Measurements from ENCODE around the gene PTRH1.

The PTRH1 gene

DNA sequence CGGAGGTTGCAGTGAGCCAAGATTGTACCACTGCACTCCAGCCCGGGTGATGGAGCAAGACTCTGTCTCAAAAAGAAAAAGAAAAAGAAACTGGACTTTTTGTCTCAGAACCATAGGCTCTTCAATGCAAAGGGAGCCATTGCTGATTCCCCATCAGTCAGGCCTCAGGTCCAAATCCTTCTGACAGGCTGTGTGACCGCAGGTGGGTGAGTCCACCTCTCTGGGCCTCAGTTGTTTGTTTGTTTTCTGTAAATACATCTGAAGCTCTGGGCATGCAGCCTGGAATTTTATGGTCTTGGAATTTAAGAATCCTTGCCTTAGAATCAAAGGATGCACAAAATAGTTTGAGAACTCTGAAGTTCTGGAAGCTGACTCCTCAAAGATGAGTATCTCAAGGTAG is 40.8 kb upstream of the PTRH1 start:
- H3K4me3 ChIP-seq (ENCODE audit: low read depth, low read length) = no peak overlapping the region
- no peak for TF ChIP-seq CTCF (IDR thresholded peaks at IDR 0.05; ENCODE audit: low read depth, low read length)

GRCh38 chr9:127755061-127756060 is 39.9 kb upstream of the PTRH1 start:
- no peak for TF ChIP-seq CTCF (IDR thresholded peaks at IDR 0.05; ENCODE audit: low read depth, low read length)

DNA sequence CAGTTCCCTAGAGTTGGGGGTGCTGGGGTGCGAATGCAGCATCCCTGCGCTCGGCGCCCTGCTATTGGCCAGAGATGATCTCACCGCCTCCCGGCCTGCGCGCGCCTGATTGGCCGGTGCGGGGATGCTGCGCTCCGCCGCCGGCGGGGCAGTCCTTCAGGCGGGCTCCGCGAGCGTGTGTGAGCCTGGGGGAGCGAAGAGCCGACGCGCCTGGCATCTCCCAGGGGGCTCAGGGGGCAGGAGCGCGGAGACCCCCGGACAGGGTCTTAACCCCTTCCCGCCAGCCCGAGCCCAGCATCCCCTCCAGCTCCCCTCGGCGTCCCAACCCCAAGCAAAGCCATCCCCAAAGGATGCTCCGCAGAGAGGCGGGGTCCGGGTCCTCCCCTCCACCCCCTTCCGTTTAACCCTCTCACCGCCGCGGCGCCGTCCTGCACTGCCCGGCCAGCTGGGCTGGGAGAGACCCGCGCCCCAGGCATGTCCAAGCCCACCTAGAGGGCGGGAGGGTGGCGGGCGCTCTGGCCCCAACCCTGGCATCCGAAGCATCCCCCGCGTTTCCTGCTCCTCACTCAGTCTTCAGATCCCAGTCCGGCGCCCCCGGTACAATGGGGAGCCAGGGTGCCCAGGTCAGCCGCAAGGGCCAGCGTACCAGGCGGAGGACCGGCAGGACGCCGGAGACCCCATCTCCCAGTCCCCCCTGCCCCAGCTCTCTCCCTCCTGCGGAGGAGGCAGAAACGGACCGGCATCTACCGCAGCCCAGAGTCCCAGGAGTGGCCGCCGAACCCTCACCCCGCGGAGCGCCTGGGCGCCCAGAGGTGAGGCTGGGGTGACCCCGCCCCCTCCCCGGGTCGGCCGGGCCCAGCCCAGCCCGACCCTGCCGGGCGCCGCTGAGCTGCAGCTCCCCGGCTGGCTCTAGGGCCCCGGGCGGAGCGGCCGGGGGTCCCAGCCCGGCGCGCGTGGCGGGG is 38.9 kb upstream of the PTRH1 start:
- H3K4me3 ChIP-seq (ENCODE audit: low read depth, low read length) = no peak overlapping the region
- TF ChIP-seq CTCF (IDR thresholded peaks at IDR 0.05; ENCODE audit: low read depth, low read length) = no peak

More at GRCh38 chr9:127755061-127756060, 39.9 kb upstream of the PTRH1 start:
- H3K4me3 ChIP-seq (ENCODE audit: low read depth, low read length) = no peak overlapping the region

DNA sequence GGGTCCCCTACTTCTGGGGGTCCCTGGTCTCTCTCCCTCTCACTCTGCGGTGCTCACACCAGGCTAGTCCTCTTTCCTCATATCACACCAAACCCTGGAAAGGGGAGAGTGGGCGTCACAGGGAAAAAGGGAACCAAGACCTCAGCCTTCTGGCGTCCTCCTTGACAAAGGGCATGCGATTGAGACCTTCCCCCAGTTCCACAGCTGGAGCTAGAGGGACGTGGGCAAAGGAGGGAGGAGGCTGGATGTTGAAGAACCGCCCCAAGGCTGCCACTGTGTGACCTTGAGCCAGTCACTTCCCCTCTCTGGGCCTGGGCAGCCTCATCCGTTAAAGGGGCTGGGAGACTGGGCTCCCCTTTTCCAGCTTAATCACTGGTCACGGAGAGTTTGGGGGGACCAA is 38.2 kb upstream of the PTRH1 start:
- TF ChIP-seq CTCF (IDR thresholded peaks at IDR 0.05; ENCODE audit: low read depth, low read length) = no peak
- no peak overlapping the region for H3K4me3 ChIP-seq (ENCODE audit: low read depth, low read length)

DNA sequence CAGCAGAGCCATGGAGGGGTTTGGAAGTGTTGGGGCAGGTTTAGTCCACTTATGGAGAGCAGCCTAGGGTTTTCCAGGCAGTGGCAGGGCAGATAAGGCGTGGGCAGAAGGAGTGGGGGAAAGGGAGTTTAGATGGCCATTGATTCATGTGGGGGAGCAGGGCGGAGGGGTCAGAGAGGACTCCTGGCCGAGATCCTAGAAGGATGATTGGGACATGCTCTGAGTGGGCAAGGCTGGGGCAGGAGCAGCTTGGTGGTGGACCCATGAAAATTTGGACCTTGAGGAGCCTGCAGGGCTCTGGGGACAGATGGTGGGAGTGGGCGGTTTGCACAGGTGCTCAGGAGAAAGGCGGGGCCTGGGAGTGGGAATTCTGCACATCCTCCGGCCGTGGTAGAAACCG is 37.7 kb upstream of the PTRH1 start:
- H3K4me3 ChIP-seq (ENCODE audit: low read depth, low read length) = no peak overlapping the region
- no peak for TF ChIP-seq CTCF (IDR thresholded peaks at IDR 0.05; ENCODE audit: low read depth, low read length)

DNA sequence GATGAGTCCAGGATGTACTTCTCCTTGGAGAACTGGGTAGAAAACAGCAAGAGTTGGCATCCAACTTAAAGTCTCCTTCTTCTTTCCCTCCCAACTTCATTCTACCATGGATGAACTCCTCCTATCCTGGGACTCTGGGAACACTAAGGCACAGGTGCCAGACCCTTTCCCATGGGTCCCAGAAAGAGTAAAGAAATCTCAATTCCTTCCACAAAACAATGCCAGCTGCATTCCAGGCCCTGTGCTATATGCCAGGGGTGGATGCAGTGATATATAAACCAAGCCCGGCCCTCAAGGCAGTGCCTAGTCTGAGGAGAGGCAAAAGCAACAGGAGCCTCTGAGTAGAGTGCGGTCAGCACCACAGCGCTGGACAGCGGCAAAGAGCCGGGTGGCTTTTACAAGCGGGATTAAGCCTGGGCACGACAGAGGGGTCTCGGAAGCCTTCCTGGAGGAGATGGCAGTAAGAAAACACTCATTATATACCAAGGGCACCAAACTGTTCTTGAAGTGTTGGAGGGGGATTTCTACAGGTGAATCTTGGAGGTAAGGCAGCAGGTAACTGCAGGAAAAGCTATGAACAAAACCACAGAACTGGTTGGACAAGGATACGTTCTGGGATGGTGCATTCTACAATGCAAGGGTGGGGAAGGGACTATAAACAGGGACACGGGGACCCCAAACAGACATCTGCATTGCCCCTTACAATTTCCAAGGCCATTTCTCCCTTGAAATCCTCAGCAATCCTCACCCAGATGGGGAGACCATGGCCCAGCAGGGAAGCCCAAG is 36.0 kb upstream of the PTRH1 start:
- no peak for TF ChIP-seq CTCF (IDR thresholded peaks at IDR 0.05; ENCODE audit: low read depth, low read length)
- H3K4me3 ChIP-seq (ENCODE audit: low read depth, low read length) = no peak overlapping the region
